ENCODE data around the gene RRAGC. TPM values are rescaled to one million over a fixed set of nuclear protein-coding genes. Genes with fewer than 3 reads are reported as not detected.
A peak's percentile ranks its signal among the peaks of the same experiment; 100 is the strongest.

Gene RRAGC
- total and polyA plus RNA-seq, 2 experiments from 2014 or later: 3.7 to 13.7 TPM

- Histone ChIP-seq H3K36me3 (peaks cover 5% of the 10 kb centered on the region), H3K9me3 (ENCODE audit: low read depth) (no peaks in the 10 kb centered on the region), H3K27ac (no peak overlapping the region), H3K27me3 (no peaks in the 10 kb centered on the region), H3K4me3 (no peak overlapping the region), H3K4me1 (ENCODE audit: low read depth) (no peaks in the 10 kb centered on the region)
- TF ChIP-seq CTCF (IDR thresholded peaks at IDR 0.05; ENCODE audit: low read depth, low read length): peak; percentile 70
- DNase-seq (ENCODE audit: low read depth in 1 of 2, low spot score in 1 of 2): peak; percentile 89 to 91
Measured at GRCh38 chr1:38834937-38835827, 24.4 kb downstream of the RRAGC start.

- Histone ChIP-seq H3K9me3 (ENCODE audit: low read depth) (no peaks in the 10 kb centered on the region), H3K4me1 (ENCODE audit: low read depth) (no peaks in the 10 kb centered on the region), H3K27me3 (no peaks in the 10 kb centered on the region), H3K27ac (no peak overlapping the region), H3K36me3 (peaks cover 5% of the 10 kb centered on the region), H3K4me3 (no peak overlapping the region)
- no peak for TF ChIP-seq CTCF (IDR thresholded peaks at IDR 0.05; ENCODE audit: low read depth, low read length)
- DNase-seq (ENCODE audit: low read depth in 1 of 2, low spot score in 1 of 2): no peak
Measured at GRCh38 chr1:38834221-38834782, 25.3 kb downstream of the RRAGC start.

GRCh38 chr1:38833146-38833545 is 26.4 kb downstream of the RRAGC start:
- no peak for DNase-seq (ENCODE audit: low read depth in 1 of 2, low spot score in 1 of 2)
- no peaks in the 10 kb centered on the region for H3K4me1 ChIP-seq (ENCODE audit: low read depth)
- no peaks in the 10 kb centered on the region for H3K27me3 ChIP-seq
- H3K36me3 ChIP-seq: no peaks in the 10 kb centered on the region
- H3K9me3 ChIP-seq (ENCODE audit: low read depth): no peaks in the 10 kb centered on the region
- H3K4me3 ChIP-seq: no peak overlapping the region
- no peak overlapping the region for H3K27ac ChIP-seq
- TF ChIP-seq CTCF (IDR thresholded peaks at IDR 0.05; ENCODE audit: low read depth, low read length): no peak

- Histone ChIP-seq H3K27ac (no peak overlapping the region), H3K4me1 (ENCODE audit: low read depth) (no peaks in the 10 kb centered on the region), H3K4me3 (no peak overlapping the region), H3K36me3 (no peaks in the 10 kb centered on the region), H3K27me3 (no peaks in the 10 kb centered on the region), H3K9me3 (ENCODE audit: low read depth) (no peaks in the 10 kb centered on the region)
- TF ChIP-seq CTCF (IDR thresholded peaks at IDR 0.05; ENCODE audit: low read depth, low read length): no peak
- DNase-seq (ENCODE audit: low read depth in 1 of 2, low spot score in 1 of 2): no peak
Measured at GRCh38 chr1:38832370-38832734, 27.2 kb downstream of the RRAGC start.

GRCh38 chr1:38831731-38832369 is 27.7 kb downstream of the RRAGC start:
- no peaks in the 10 kb centered on the region for H3K27me3 ChIP-seq
- H3K4me3 ChIP-seq: no peak overlapping the region
- no peak overlapping the region for H3K27ac ChIP-seq
- no peaks in the 10 kb centered on the region for H3K36me3 ChIP-seq
- TF ChIP-seq CTCF (IDR thresholded peaks at IDR 0.05; ENCODE audit: low read depth, low read length): no peak
- H3K4me1 ChIP-seq (ENCODE audit: low read depth): no peaks in the 10 kb centered on the region
- no peak for DNase-seq (ENCODE audit: low read depth in 1 of 2, low spot score in 1 of 2)
- no peaks in the 10 kb centered on the region for H3K9me3 ChIP-seq (ENCODE audit: low read depth)
